Stimulated activated CD8-positive, alpha-beta memory T cell treated with anti-CD3 and anti-CD28 coated beads, Interleukin-15, amount 100 ng/mL, for 48 hours (primary cell): Measurements from ENCODE around the gene CACNA1C.

Source experiments
- DNase-seq, 2 donors: peaks; one replicate each; pipeline ENCODE4 v3.0.0-alpha.2; 2020; ENCODE audit warnings: low read depth in 2 of 2

CACNA1C gene

GRCh38 chr12:2035431-2036055 lies 17.2 kb upstream of the CACNA1C start:
- DNase-seq = no peak

GRCh38 chr12:2039034-2039433 lies 13.8 kb upstream of the CACNA1C start:
- DNase-seq = no peak

GRCh38 chr12:2043054-2043453 lies 9.7 kb upstream of the CACNA1C start:
- DNase-seq = no peak

GRCh38 chr12:2044165-2044564 lies 8.6 kb upstream of the CACNA1C start:
- no peak for DNase-seq

GRCh38 chr12:2046957-2047356 lies 5.8 kb upstream of the CACNA1C start:
- no peak for DNase-seq

- no peak for DNase-seq
Measured at GRCh38 chr12:2047752-2048151, 5.0 kb upstream of the CACNA1C start.

- DNase-seq = no peak
Measured at GRCh38 chr12:2049604-2050540, 2.9 kb upstream of the CACNA1C start.

GRCh38 chr12:2051700-2052621 lies 826 bp upstream of the CACNA1C start:
- DNase-seq = no peak

GRCh38 chr12:2053691-2054090 lies 904 bp downstream of the CACNA1C start:
- no peak for DNase-seq

GRCh38 chr12:2054091-2055018 lies 1.6 kb downstream of the CACNA1C start:
- no peak for DNase-seq

- DNase-seq = peak; percentile 12 to 21
Measured at GRCh38 chr12:2057041-2057794, 4.4 kb downstream of the CACNA1C start.

GRCh38 chr12:2057795-2058408 lies 5.1 kb downstream of the CACNA1C start:
- DNase-seq = no peak

GRCh38 chr12:2058837-2059236 lies 6.0 kb downstream of the CACNA1C start:
- no peak for DNase-seq

GRCh38 chr12:2061402-2061801 lies 8.6 kb downstream of the CACNA1C start:
- DNase-seq = no peak

- no peak for DNase-seq
Measured at GRCh38 chr12:2064071-2064507, 11.3 kb downstream of the CACNA1C start.

- DNase-seq = no peak
Measured at GRCh38 chr12:2068653-2069052, 15.9 kb downstream of the CACNA1C start.

GRCh38 chr12:2070440-2071045 lies 17.8 kb downstream of the CACNA1C start:
- DNase-seq = no peak

GRCh38 chr12:2074792-2075191 lies 22.0 kb downstream of the CACNA1C start:
- no peak for DNase-seq

- no peak for DNase-seq
Measured at GRCh38 chr12:2075508-2076195, 22.9 kb downstream of the CACNA1C start.
